GM12801 (cell line): Measurements from ENCODE around the gene CACNA1B.

Source experiments
- TF ChIP-seq, protein P1 (sequence below): IDR thresholded peaks from one replicate; pipeline ENCODE4 v1.5.1; 2011; ENCODE audit warnings: control low read depth; ENCODE audit not compliant: insufficient read length; ENCODE audit errors: extremely low read depth

CACNA1B gene

DNA sequence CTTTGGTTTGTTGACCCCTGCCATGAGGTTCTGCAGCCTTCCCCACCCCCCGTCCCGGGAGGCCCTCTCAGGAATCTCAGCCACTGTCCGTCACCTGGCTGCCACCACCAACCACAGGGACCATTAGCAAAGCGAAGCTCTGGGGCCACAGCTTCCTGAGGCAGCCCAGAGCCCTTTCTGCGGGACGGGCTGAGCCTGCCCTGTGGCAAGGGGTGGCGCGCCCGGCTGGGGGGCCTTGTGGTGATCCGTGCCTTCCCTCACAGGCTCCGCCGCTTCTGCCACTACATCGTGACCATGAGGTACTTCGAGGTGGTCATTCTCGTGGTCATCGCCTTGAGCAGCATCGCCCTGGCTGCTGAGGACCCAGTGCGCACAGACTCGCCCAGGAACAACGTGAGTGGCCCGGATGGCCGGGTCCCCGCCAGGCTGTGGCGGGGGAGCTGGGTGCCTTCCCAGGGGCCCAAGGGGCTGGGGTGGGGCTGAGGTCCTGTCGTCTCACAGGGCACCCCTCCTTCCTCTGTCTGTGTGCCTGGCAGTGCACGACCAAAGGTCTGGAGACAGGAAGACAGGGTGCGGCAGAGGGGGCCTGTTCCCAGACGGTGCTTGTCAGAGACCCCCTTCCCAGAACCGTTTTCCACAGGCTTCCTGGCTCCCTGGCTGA is 169.2 kb downstream of the CACNA1B start:
- TF ChIP-seq, protein P1, sequence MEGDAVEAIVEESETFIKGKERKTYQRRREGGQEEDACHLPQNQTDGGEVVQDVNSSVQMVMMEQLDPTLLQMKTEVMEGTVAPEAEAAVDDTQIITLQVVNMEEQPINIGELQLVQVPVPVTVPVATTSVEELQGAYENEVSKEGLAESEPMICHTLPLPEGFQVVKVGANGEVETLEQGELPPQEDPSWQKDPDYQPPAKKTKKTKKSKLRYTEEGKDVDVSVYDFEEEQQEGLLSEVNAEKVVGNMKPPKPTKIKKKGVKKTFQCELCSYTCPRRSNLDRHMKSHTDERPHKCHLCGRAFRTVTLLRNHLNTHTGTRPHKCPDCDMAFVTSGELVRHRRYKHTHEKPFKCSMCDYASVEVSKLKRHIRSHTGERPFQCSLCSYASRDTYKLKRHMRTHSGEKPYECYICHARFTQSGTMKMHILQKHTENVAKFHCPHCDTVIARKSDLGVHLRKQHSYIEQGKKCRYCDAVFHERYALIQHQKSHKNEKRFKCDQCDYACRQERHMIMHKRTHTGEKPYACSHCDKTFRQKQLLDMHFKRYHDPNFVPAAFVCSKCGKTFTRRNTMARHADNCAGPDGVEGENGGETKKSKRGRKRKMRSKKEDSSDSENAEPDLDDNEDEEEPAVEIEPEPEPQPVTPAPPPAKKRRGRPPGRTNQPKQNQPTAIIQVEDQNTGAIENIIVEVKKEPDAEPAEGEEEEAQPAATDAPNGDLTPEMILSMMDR, result no peak

DNA sequence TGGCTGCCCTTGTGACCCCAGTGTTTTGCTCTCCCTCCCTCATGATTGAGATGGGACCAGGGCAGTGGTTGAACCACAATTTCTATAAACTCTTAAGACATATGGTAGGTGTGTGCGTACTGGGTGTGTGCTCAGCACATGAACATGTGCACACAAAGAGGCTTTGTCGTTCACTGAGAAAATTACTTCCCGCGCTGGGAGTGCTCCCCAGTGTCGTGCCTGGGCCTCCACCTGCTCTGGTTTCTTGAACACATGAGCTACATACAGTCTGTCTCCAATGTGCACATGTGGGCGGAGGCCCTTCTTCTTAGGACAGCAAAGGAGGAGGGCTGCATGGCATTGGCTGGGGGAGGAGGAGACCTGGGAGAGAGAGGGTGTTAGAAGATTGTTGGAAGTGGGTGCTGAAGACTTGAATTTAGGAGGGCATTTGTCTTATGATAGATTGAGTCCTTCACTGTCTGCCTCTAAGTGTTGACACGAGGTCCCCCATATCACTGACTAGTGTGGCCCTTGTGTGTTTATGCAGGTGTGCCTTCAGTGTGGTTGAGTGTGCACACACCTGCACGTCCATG is 170.0 kb downstream of the CACNA1B start:
- TF ChIP-seq, protein P1, result no peak

DNA sequence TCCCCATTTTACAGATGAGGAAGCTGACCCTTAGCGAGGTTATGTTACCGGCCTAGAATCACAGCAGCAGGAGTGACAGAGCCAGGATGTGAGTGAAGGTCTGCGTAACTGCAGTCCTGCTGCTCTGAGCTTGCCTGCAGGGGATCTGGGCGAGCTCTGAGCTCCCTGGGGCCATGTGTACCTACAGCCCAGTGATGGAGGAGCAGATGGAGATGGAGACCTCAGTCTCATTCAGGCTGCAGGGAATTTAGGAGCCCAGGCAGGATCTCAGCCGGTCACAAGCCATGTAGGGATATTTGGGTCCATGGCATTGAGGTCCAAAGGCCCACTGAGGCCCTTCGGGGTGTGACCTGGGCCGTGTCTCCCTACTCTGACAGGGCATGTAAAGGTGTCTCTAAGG is 170.6 kb downstream of the CACNA1B start:
- TF ChIP-seq, protein P1, result no peak

DNA sequence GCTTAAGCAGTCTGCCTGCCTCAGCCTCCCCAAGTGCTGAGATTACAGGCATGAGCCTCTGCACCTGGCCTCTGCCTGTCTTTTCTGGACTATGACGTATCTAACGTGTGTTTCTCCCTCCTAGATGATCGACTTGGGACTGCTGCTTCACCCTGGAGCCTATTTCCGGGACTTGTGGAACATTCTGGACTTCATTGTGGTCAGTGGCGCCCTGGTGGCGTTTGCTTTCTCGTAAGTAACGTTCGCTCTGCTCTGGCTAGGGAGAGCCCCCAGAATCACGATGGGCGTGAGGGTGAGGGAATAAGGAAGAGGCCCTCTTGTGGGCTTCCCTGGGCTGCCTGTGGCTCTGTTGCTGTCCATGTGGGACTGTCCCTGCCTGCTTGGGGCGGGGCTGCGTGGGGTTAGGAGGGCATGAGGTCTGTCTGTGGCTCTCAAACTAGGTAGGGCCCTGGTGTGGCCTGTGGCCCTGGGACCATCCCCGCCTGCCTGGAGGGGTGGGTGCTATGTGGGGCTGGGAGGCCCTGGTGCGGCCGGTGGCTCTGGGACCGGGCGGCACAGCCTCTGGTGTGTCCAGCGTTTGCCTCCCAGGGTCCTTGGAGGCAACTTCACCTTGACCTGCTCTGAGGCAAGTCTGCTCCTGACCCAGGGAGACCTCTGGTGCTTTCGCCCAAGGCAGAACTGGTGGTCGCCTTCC is 171.7 kb downstream of the CACNA1B start:
- TF ChIP-seq, protein P1, result no peak

DNA sequence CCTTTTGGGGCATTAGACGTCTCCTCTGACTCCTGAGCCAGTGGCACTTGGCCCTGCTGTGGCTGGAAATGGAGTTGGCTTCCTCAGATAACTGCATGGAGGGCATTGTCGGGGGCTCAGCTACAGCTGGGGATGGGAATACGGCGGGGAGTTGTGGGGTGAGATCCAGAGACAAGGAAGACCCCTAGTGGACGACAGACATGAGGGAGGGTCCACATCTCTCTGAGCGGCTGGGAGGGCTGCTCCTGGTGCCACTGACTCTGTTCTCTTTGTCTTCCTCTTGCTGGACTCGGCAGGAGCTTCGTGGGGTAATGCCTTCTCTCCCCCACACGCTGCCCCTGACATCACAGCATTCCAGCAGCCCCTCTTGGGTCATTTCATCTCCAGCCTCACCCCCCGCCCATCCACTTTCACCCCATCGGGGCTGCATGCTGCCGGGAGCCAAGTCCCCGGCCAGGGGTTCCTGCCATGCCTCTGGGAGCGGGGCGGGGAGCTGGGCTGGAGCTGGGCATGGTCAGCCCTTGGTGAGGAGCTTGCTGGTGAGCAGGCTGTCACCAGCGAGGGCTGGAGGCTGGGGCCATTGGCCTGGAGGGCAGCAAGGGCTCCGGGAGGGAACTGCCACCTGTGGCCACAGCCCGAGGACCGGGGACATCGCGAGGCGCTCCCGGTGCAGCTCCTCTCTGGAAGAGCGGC is 172.3 kb downstream of the CACNA1B start:
- TF ChIP-seq, protein P1, result no peak

DNA sequence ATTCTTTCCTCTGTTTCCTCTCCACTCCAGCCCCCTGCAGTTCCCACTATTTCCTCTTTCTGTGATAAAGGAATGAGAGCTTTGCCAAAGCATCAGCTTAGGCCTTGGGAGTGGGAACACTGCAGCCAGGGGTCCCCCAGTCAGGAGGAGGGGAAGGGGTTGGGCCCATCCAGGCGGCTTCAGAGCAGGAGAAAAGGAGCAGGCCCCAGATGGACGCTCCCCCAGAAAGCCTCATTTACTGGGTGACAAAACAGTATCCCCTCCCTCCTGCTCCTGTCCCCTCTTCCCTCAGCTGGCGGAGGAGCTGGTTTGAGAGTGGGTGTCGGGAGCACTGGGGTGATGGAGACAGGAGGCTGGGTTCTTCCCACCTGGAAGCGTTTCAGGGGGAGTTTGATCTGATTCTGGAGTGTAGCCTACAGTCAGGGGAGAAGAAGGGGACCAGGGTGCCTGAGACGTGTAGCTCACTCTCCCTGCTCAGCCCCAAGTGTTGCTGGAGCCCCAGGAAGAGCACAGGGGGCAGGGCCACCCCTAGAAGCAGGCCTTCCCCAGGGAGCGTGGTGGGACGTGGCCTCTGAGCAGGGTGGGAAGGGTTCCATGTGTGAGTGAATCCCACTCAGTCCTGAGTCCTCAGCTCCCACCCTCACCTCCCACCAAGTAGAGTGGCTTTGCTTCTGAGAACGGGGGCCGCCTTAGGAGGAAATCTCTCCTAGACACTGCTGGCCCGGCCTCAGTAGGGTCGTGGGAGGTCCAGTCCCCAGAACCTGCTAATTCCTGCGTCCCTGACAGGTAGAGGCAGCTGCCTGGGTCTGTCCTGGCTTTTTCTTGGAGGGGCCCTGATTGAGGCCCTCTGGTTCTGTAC is 173.1 kb downstream of the CACNA1B start:
- TF ChIP-seq, protein P1, result no peak
